ENCODE results near the gene UBE2K.

UBE2K gene

DNA sequence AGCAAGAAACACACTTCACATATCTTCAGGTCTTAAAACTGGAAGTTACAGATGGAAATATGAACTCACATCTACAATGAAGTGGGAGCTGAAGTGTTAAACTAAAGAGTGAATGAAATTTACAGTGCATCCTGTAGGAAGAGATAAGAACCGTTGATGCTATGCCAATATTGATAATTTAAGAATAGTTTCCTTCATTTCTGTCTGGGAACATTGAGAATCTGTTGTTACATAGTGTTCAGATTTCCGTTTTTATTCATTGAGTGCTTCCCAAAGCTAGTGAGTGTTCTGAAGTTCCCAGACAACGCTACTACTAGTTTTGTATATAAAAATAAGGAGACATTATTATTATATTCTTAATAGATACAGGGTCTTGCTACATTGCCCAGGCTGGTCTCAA lies 52.3 kb downstream of the UBE2K start:
- no peak for ATAC-seq
- TF ChIP-seq ZNF565 (CRISPR knock-in tag; conservative IDR thresholded peaks at IDR 0.05; ENCODE audit: low read depth) (no peak), GLIS3 (CRISPR knock-in tag; IDR thresholded peaks at IDR 0.05) (no peak), ZNF70 (CRISPR knock-in tag; IDR thresholded peaks at IDR 0.05) (no peak), ZC3H10 (CRISPR knock-in tag; IDR thresholded peaks at IDR 0.05) (no peak), ZFP3 (CRISPR knock-in tag; IDR thresholded peaks at IDR 0.05) (no peak), TCF4 (CRISPR knock-in tag; IDR thresholded peaks at IDR 0.05; ENCODE audit: borderline replicate concordance) (no peak), RARB (CRISPR knock-in tag; IDR thresholded peaks at IDR 0.05) (no peak), OSR1 (CRISPR knock-in tag; IDR thresholded peaks at IDR 0.05) (no peak), ESRRG (CRISPR knock-in tag; IDR thresholded peaks at IDR 0.05) (no peak), SNAI2 (CRISPR knock-in tag; IDR thresholded peaks at IDR 0.05) (no peak), ZNF8 (CRISPR knock-in tag; IDR thresholded peaks at IDR 0.05) (no peak)
- TF ChIP-seq, protein P1, sequence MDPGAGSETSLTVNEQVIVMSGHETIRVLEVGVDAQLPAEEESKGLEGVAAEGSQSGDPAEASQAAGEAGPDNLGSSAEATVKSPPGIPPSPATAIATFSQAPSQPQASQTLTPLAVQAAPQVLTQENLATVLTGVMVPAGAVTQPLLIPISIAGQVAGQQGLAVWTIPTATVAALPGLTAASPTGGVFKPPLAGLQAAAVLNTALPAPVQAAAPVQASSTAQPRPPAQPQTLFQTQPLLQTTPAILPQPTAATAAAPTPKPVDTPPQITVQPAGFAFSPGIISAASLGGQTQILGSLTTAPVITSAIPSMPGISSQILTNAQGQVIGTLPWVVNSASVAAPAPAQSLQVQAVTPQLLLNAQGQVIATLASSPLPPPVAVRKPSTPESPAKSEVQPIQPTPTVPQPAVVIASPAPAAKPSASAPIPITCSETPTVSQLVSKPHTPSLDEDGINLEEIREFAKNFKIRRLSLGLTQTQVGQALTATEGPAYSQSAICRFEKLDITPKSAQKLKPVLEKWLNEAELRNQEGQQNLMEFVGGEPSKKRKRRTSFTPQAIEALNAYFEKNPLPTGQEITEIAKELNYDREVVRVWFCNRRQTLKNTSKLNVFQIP (CRISPR knock-in tag; IDR thresholded peaks at IDR 0.05; ENCODE audit: borderline replicate concordance, low read depth): no peak
- TF ChIP-seq, protein P2, sequence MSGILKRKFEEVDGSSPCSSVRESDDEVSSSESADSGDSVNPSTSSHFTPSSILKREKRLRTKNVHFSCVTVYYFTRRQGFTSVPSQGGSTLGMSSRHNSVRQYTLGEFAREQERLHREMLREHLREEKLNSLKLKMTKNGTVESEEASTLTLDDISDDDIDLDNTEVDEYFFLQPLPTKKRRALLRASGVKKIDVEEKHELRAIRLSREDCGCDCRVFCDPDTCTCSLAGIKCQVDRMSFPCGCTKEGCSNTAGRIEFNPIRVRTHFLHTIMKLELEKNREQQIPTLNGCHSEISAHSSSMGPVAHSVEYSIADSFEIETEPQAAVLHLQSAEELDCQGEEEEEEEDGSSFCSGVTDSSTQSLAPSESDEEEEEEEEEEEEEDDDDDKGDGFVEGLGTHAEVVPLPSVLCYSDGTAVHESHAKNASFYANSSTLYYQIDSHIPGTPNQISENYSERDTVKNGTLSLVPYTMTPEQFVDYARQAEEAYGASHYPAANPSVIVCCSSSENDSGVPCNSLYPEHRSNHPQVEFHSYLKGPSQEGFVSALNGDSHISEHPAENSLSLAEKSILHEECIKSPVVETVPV (CRISPR knock-in tag; IDR thresholded peaks at IDR 0.05): no peak
- TF ChIP-seq, protein P3, sequence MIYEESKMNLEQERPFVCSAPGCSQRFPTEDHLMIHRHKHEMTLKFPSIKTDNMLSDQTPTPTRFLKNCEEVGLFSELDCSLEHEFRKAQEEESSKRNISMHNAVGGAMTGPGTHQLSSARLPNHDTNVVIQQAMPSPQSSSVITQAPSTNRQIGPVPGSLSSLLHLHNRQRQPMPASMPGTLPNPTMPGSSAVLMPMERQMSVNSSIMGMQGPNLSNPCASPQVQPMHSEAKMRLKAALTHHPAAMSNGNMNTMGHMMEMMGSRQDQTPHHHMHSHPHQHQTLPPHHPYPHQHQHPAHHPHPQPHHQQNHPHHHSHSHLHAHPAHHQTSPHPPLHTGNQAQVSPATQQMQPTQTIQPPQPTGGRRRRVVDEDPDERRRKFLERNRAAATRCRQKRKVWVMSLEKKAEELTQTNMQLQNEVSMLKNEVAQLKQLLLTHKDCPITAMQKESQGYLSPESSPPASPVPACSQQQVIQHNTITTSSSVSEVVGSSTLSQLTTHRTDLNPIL (CRISPR knock-in tag; IDR thresholded peaks at IDR 0.05; ENCODE audit: low read depth): no peak

DNA sequence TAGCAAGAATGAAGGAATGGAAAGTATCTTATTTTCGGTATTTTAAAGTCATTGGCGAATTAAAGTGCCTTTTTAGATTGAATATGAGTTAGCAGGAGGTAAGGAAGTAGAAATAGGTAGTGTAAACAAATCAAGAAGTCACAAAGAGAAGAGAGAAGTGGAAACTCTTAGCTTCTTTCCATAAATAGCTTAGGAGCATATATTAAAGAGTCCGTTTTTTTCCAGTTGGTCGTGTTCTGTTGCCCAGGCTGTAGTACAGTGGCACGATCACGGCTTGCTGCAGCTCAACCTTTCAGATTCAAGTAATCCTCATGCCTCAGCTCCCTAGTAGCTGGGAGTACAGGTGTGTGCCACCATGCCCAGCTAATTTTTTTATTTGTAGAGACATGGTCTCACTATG lies 56.4 kb downstream of the UBE2K start:
- no peak for TF ChIP-seq CSDC2 (CRISPR knock-in tag; IDR thresholded peaks at IDR 0.05)
- no peak for TF ChIP-seq PPARA (CRISPR knock-in tag; IDR thresholded peaks at IDR 0.05; ENCODE audit: borderline replicate concordance)
- no peak for TF ChIP-seq RARB (CRISPR knock-in tag; IDR thresholded peaks at IDR 0.05)
- TF ChIP-seq SNAI2 (CRISPR knock-in tag; IDR thresholded peaks at IDR 0.05): no peak
- TF ChIP-seq GLIS3 (CRISPR knock-in tag; IDR thresholded peaks at IDR 0.05): no peak
- TF ChIP-seq ISL1 (CRISPR knock-in tag; IDR thresholded peaks at IDR 0.05): no peak
- no peak for TF ChIP-seq BACH2 (CRISPR knock-in tag; IDR thresholded peaks at IDR 0.05; ENCODE audit: borderline replicate concordance)
- no peak for TF ChIP-seq TCF4 (CRISPR knock-in tag; IDR thresholded peaks at IDR 0.05; ENCODE audit: borderline replicate concordance)
- no peak for TF ChIP-seq ZFP3 (CRISPR knock-in tag; IDR thresholded peaks at IDR 0.05)
- no peak for TF ChIP-seq ZNF70 (CRISPR knock-in tag; IDR thresholded peaks at IDR 0.05)
- ATAC-seq: no peak

DNA sequence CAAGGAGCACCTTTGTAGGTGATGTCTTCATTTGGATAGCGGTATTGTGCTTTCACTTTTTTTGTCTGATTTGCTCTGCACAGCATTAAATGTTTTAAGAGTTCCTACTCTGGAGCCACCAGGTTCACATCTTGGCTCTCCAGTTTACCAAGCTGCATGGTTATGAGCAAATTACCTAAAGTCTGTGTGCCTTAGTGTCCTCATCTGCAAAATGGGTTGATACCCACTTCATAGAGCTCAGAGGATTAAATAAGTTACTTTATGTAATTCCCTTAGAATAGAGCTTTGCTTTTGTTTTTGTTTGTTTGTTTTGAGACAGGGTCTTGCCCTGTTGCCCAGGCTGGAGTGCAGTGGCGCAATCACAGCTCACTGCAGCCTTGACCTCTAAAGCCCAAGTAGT lies 58.2 kb downstream of the UBE2K start:
- TF ChIP-seq SNAI2 (CRISPR knock-in tag; IDR thresholded peaks at IDR 0.05) (no peak), ZNF565 (CRISPR knock-in tag; conservative IDR thresholded peaks at IDR 0.05; ENCODE audit: low read depth) (no peak), RARB (CRISPR knock-in tag; IDR thresholded peaks at IDR 0.05) (no peak), ZFP3 (CRISPR knock-in tag; IDR thresholded peaks at IDR 0.05) (no peak), ZNF70 (CRISPR knock-in tag; IDR thresholded peaks at IDR 0.05) (no peak), CSDC2 (CRISPR knock-in tag; IDR thresholded peaks at IDR 0.05) (no peak), TCF4 (CRISPR knock-in tag; IDR thresholded peaks at IDR 0.05; ENCODE audit: borderline replicate concordance) (no peak), ZC3H10 (CRISPR knock-in tag; IDR thresholded peaks at IDR 0.05) (no peak), TOX (CRISPR knock-in tag; IDR thresholded peaks at IDR 0.05; ENCODE audit: borderline replicate concordance) (no peak), GLIS3 (CRISPR knock-in tag; IDR thresholded peaks at IDR 0.05) (no peak), ARNTL (CRISPR knock-in tag; IDR thresholded peaks at IDR 0.05; ENCODE audit: borderline replicate concordance, low read depth) (no peak), ZFP30 (CRISPR knock-in tag; IDR thresholded peaks at IDR 0.05) (no peak)
- TF ChIP-seq, protein P2 (CRISPR knock-in tag; IDR thresholded peaks at IDR 0.05): no peak
- TF ChIP-seq, protein P3 (CRISPR knock-in tag; IDR thresholded peaks at IDR 0.05; ENCODE audit: low read depth): no peak
- TF ChIP-seq, protein P1 (CRISPR knock-in tag; IDR thresholded peaks at IDR 0.05; ENCODE audit: borderline replicate concordance, low read depth): no peak
- TF ChIP-seq, protein P4, sequence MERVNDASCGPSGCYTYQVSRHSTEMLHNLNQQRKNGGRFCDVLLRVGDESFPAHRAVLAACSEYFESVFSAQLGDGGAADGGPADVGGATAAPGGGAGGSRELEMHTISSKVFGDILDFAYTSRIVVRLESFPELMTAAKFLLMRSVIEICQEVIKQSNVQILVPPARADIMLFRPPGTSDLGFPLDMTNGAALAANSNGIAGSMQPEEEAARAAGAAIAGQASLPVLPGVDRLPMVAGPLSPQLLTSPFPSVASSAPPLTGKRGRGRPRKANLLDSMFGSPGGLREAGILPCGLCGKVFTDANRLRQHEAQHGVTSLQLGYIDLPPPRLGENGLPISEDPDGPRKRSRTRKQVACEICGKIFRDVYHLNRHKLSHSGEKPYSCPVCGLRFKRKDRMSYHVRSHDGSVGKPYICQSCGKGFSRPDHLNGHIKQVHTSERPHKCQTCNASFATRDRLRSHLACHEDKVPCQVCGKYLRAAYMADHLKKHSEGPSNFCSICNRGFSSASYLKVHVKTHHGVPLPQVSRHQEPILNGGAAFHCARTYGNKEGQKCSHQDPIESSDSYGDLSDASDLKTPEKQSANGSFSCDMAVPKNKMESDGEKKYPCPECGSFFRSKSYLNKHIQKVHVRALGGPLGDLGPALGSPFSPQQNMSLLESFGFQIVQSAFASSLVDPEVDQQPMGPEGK (CRISPR knock-in tag; IDR thresholded peaks at IDR 0.05; ENCODE audit: borderline replicate concordance): no peak
- TF ChIP-seq, protein P5, sequence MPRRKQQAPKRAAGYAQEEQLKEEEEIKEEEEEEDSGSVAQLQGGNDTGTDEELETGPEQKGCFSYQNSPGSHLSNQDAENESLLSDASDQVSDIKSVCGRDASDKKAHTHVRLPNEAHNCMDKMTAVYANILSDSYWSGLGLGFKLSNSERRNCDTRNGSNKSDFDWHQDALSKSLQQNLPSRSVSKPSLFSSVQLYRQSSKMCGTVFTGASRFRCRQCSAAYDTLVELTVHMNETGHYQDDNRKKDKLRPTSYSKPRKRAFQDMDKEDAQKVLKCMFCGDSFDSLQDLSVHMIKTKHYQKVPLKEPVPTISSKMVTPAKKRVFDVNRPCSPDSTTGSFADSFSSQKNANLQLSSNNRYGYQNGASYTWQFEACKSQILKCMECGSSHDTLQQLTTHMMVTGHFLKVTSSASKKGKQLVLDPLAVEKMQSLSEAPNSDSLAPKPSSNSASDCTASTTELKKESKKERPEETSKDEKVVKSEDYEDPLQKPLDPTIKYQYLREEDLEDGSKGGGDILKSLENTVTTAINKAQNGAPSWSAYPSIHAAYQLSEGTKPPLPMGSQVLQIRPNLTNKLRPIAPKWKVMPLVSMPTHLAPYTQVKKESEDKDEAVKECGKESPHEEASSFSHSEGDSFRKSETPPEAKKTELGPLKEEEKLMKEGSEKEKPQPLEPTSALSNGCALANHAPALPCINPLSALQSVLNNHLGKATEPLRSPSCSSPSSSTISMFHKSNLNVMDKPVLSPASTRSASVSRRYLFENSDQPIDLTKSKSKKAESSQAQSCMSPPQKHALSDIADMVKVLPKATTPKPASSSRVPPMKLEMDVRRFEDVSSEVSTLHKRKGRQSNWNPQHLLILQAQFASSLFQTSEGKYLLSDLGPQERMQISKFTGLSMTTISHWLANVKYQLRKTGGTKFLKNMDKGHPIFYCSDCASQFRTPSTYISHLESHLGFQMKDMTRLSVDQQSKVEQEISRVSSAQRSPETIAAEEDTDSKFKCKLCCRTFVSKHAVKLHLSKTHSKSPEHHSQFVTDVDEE (CRISPR knock-in tag; IDR thresholded peaks at IDR 0.05): no peak
- no peak for ATAC-seq
